HFF-Myc (cell line): ENCODE measurements around the gene UNK.
"Not testable (repeated sequence)": the region's sequence is repeated elsewhere in the genome, so short reads cannot be mapped to it uniquely, and the experiment has no call there.

Source experiments
- DNase-seq: peaks from one replicate; pipeline ENCODE4 v3.0.0-alpha.2; 2011; ENCODE audit warnings: low read depth; ENCODE audit errors: extremely low read depth
- H3K4me3 ChIP-seq: replicated peaks from 2 replicates; pipeline ENCODE4 v1.5.1; 2011; ENCODE audit warnings: low read depth, mild to moderate bottlenecking, control low read depth, low read length
- CTCF ChIP-seq: IDR thresholded peaks from 2 replicates; pipeline ENCODE4 v1.5.1; 2012; ENCODE audit warnings: mild to moderate bottlenecking, low read depth, low read length, control low read depth; ENCODE audit errors: missing control alignments

UNK gene

GRCh38 chr17:75864448-75864871 is 79.9 kb downstream of the UNK start:
- no peak for TF ChIP-seq CTCF
- no peak overlapping the region for H3K4me3 ChIP-seq
- peak; percentile 89 for DNase-seq

- not testable (repeated sequence) for DNase-seq, H3K4me3 ChIP-seq
Observed at GRCh38 chr17:75864887-75865286, 80.3 kb downstream of the UNK start.

GRCh38 chr17:75865404-75866188 is 81.0 kb downstream of the UNK start:
- not testable (repeated sequence) for H3K4me3 ChIP-seq

GRCh38 chr17:75868730-75869281 is 84.2 kb downstream of the UNK start:
- DNase-seq, H3K4me3 ChIP-seq: not testable (repeated sequence)

More at GRCh38 chr17:75865404-75866188, 81.0 kb downstream of the UNK start:
- not testable (repeated sequence) for DNase-seq

DNA sequence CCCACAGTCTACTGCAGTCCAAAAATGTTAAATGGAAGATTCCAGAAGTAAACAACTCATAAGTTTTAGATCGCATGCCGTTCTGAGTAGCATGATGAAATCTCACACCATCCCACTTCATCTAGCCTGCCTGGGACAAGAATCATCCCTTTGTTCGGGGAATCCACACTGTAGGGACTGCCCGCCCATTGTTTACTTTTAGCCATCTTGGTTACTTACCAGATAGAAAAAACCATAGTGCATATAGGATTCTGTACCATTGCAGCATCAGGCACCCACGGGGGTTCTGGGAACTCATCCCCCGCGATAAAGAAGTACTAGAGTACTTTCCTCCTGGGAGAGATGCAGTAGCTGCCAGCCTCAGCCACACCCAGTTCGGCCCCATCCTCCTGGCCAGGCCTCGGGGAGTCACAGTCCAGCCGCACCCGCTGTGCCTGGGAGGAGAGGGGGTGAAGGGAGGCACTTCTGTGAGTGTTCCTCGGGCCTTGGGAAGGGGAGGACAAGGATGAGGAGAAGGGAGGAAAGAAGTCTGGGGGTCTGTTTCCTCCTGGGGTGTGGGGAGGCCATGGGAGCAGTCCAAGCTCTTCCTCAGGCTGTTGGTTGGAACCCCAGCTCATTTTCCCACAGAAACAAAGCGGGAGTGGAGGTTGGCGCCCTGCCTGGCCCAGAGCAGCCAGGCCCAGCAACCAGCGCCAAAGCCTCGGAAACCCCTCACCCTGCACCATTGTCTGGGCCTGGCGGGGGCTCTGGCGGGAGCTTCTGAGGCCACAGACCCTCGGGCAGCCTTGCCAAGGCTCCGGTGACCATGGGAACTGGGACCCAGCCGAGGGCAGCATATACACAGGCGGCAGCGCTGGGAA is 84.9 kb downstream of the UNK start:
- TF ChIP-seq CTCF = no peak
- no peak for DNase-seq
- no peak overlapping the region for H3K4me3 ChIP-seq

DNA sequence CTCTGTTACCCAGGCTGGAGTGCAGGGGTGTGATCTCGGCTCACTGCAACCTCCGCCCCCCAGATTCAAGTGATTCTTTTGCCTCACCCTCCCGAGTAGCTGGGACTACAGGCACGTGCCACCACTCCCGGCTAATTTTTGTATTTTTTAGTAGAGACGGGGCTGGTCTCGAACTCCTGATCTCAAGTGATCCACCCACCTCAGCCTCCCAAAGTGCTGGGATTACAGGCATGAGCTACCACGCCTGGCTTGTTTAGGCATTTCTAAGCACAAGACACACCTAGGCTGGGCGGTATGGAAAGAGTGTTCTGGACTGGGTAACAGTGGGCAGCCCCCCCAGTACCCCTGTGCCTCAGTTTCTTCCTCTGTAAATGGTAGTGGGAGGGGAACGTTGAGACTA is 85.6 kb downstream of the UNK start:
- H3K4me3 ChIP-seq, DNase-seq: not testable (repeated sequence)

DNA sequence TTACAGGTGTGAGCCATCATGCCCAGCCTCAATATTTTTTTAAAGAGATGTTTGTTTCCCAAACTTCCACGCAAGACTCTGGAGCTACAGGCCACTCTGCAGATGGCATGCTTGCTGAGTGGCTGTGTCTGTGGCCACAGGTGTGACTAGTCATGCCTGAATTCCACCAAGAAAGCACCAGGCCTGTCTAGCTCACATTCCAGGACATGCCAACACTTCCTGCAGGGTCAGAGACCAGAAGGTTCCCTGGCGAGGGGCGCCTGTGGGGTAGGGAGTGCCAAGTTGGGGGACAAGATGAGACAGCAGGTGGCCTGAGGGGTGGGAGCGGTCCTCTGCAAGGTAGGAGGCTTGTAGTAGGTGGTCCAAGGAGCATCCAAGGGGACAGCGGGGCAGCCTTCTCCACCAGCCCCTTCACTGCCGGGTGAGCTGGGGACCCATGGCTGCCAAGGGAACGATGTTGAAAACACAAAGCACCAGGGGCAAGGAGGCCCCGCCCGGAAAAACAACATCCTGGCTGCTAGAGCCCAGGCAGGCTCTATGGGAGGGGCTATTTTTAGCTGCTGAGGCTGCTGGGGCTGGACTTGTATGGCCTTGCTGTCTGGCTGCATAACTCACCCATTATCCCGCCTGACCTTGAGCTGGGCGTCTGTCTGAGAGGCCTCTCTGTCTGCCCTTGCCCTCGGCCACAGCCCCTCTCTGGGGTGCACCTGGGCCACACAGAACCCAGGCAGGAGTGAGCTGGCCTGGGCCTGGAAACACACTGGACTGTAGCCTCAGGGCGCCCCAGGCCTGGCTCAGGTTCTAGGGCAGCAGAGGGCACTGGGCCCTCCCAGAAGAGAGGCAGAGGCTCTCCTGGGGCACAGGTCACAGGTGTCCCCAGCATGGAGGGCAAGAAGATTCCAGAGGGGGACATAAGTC is 88.1 kb downstream of the UNK start:
- TF ChIP-seq CTCF = no peak
- no peak overlapping the region for H3K4me3 ChIP-seq

GRCh38 chr17:75873587-75874322 is 89.1 kb downstream of the UNK start:
- no peak for DNase-seq
- H3K4me3 ChIP-seq = no peak overlapping the region
- TF ChIP-seq CTCF = no peak

More for the DNA sequence above, 88.1 kb downstream of the UNK start:
- DNase-seq = no peak
